H1 (cell line): ENCODE measurements around the gene ARMS2.

Experiments
- BRCA1 ChIP-seq: IDR thresholded peaks from 2 replicates; pipeline ENCODE4 v1.6.1; 2012; ENCODE audit warnings: low read depth, low read length, improper control_type of control experiment
- CBX8 ChIP-seq: fragments of 300-800, 300-1000 bp; sonication (generic); IDR thresholded peaks from 2 replicates; pipeline ENCODE4 v1.7.1; 2016; ENCODE audit warnings: low read depth, low read length, borderline replicate concordance
- CHD1 ChIP-seq: IDR thresholded peaks from 2 replicates; pipeline ENCODE4 v1.6.1; 2012; ENCODE audit warnings: low read depth, low read length, improper control_type of control experiment
- JUND ChIP-seq: IDR thresholded peaks from 2 replicates; pipeline ENCODE4 v1.6.1; 2011; ENCODE audit warnings: mild to moderate bottlenecking, improper control_type of control experiment, low read length
- POLR2A ChIP-seq, 2 experiments: IDR thresholded peaks; 1 replicate in 1 of 2; 2 replicates in 1 of 2; pipeline ENCODE4 v1.6.1; 2011; ENCODE audit warnings: low read depth in 2 of 2, low read length in 2 of 2, mild to moderate bottlenecking in 2 of 2; ENCODE audit errors: control extremely low read depth in 1 of 2
- TF ChIP-seq, protein P1 (sequence below), 3 experiments: IDR thresholded peaks; 1 replicate in 2 of 3; 2 replicates in 1 of 3; pipeline versions ENCODE4 v1.5.1 to v1.6.1; 2011; ENCODE audit warnings: low read length in 3 of 3, mild to moderate bottlenecking in 3 of 3, inconsistent platforms in 2 of 3, low read depth in 1 of 3, moderate library complexity in 1 of 3; ENCODE audit not compliant: insufficient read depth in 1 of 3; ENCODE audit errors: control extremely low read depth in 1 of 3

DNA sequence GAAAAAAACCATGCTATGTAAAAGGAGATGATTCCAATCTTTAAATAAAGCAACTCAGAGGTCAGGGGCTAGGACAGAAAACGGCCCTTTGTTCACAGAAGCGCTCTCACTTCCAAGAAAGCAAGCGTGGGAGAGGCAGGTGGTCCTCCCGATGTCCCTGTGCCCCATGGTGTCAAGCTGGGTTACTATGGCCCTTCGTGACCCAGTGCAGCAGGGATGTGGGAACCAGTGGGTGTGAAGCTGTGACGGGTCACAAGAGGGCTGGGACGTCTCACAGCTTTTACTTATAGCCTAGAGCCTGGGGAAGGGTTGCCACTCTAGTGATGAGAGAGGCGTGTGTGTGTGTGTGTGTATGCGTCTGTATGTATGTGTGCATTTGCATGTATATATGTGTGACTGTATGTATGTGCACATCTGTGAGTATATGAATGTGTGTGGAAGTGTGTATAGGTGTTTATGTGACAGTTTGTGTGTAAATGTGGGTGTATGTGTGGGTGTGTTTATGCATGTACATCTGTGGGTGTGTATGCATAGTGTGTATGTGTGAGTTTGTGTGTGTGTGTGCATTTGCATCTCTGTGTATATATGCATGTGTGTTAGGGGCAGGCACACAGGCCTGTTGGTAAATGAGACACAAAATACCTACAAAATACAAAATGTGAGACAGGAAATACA lies 32.1 kb downstream of the ARMS2 start:
- TF ChIP-seq CHD1 (no peak), JUND (no peak), BRCA1 (no peak), POLR2A (IDR thresholded peaks at IDR 0.05; ENCODE audit: control extremely low read depth in 1 of 2, low read depth in 2 of 2, low read length in 2 of 2) (no peak), CBX8 (no peak)
- TF ChIP-seq, protein P1, sequence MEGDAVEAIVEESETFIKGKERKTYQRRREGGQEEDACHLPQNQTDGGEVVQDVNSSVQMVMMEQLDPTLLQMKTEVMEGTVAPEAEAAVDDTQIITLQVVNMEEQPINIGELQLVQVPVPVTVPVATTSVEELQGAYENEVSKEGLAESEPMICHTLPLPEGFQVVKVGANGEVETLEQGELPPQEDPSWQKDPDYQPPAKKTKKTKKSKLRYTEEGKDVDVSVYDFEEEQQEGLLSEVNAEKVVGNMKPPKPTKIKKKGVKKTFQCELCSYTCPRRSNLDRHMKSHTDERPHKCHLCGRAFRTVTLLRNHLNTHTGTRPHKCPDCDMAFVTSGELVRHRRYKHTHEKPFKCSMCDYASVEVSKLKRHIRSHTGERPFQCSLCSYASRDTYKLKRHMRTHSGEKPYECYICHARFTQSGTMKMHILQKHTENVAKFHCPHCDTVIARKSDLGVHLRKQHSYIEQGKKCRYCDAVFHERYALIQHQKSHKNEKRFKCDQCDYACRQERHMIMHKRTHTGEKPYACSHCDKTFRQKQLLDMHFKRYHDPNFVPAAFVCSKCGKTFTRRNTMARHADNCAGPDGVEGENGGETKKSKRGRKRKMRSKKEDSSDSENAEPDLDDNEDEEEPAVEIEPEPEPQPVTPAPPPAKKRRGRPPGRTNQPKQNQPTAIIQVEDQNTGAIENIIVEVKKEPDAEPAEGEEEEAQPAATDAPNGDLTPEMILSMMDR (IDR thresholded peaks at IDR 0.05; ENCODE audit: control extremely low read depth in 1 of 3, insufficient read depth in 1 of 3, low read depth in 1 of 3, low read length in 3 of 3), result no peak
